Left lobe of liver (tissue), 2 donors: ENCODE results near the gene ANKRD60. TPM values are rescaled to one million over a fixed set of nuclear protein-coding genes. Genes with fewer than 3 reads are reported as not detected.

Source experiments
- ATAC-seq: fragments of 200-7000 bp; cut with Tn5 transposase; one replicate; pipeline ENCODE4 v1.9.1; 2020; ENCODE audit warnings: mild to moderate bottlenecking, moderate library complexity
- DNase-seq: peaks from one replicate; pipeline ENCODE4 v3.0.0-alpha.2; 2020; ENCODE audit warnings: low spot score
- total RNA-seq: library from RNA; stranded (reverse); gene quantifications from one replicate; pipeline ENCODE4 v1.2.1, GENCODE V29; 2021
- donor health status: DM: no; HTN: no; CAD: no; lungs with moderate emphysema.
- donor health status: DM: no; HTN: yes; CAD: no.

The ANKRD60 gene
- total RNA-seq, 1 donor from 2014 or later: not detected

DNA sequence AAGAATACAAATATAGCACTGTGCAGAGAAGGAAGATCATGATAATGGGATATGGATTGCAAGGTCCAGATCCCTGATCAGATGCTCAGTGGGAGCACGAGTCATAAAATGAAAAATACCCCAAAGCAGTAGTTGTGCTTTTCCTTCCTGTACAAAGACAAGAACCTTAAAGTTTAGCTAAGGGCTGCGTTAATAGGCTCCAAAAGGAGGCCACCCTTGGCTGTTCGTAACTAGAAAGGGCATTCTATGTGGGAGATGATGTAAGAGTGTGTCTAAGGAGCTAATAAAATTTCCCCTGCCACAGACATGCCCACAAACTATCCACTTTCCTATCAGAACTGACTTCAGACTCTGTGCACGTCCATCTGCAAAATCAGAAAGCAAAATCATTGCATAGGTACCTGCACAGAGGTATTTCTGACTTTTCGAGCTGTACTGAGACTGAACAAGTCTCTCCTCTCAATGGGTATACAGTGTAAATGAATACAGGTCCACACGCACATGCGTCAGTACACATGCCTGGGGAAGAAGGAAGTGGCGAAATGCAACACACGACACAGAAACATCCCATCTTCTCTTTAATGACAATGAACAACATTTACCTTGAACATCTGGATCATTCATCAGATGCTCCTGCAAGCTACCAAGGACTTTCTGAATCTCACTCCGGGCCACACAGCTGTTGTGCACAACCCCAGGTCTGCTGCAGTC is 16.9 kb upstream of the ANKRD60 start:
- no peak for DNase-seq
- ATAC-seq: no peak

- DNase-seq (no peak), ATAC-seq (no peak)
These were observed 16.1 kb upstream of the ANKRD60 start for GRCh38 chr20:58244517-58245030.

GRCh38 chr20:58243653-58244410 is 15.4 kb upstream of the ANKRD60 start:
- DNase-seq (no peak), ATAC-seq (no peak)

GRCh38 chr20:58242824-58243223 is 14.4 kb upstream of the ANKRD60 start:
- no peak for DNase-seq
- no peak for ATAC-seq

DNA sequence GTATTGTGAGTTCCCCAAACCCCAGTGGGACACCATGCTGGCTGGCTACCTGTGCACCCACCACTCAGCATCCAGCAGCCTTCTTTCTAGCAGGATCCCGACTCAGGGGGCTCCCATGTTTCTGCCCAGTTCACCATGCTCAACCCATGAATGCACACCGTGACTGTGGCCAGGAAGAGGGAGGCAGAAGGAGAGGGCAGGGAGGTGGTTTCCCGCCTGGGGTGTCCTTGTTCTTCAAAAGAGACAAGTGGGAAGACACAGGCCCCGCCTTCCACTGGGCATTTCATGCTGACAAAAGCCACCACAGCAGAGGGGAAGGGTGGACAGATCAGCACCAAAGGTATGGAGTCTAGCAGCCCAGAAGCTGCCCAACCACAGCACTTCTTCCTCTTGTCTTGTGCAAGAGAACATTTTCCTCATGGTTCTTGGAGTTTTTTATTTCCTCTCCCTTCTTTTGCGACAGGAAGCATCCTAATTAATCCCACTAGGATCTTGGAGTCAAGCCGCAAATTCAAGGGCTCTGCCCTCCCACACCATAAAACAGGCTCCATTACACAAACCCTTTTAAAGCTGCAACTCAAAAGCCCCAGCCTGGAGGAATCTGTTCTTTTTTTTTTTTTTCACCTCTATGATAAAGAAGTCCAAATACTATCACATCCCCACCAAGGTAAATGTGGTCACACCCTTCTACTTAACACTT is 13.5 kb upstream of the ANKRD60 start:
- ATAC-seq: no peak

GRCh38 chr20:58240471-58240870 is 12.0 kb upstream of the ANKRD60 start:
- ATAC-seq (no peak), DNase-seq (no peak)

More for the DNA sequence above, 13.5 kb upstream of the ANKRD60 start:
- DNase-seq: no peak

DNA sequence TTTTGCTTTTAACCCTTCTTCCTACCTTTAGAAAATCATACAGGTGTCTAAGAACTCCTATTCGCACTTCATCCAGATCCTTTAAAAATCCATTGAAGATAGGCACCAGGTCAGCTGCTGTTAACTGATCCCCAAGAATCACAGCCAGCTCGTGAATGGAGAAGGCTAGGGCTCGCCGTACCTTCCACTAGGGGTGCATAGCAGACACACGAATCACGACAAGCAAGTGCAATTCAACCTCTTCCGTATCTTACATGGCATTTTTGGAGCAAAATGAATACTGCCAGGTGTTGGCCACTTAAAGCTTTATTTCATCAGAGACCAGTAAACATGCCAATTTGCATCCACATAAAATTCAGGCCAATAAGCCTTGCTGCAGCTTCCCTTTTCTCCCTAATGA is 10.8 kb upstream of the ANKRD60 start:
- no peak for DNase-seq
- no peak for ATAC-seq

DNA sequence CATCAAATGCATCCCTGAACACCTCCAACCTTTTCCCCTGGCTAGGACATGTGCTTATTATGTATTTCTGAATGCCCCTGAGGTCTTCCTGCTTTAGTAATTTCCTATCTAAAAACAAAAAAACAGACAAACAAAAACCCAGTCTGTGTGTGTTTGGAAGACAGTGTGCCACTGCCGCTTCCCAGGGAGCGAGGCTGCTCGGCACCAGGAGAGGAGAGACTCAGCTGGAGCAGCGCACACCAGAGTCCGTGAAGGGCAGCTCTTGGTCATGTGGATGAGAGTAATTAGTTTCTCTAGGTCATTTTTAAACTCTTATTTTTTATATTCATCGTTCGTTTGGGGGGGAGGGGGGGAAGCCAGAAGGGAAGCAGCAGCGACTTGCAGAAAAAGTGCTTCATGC is 10.0 kb upstream of the ANKRD60 start:
- ATAC-seq (no peak), DNase-seq (no peak)

DNA sequence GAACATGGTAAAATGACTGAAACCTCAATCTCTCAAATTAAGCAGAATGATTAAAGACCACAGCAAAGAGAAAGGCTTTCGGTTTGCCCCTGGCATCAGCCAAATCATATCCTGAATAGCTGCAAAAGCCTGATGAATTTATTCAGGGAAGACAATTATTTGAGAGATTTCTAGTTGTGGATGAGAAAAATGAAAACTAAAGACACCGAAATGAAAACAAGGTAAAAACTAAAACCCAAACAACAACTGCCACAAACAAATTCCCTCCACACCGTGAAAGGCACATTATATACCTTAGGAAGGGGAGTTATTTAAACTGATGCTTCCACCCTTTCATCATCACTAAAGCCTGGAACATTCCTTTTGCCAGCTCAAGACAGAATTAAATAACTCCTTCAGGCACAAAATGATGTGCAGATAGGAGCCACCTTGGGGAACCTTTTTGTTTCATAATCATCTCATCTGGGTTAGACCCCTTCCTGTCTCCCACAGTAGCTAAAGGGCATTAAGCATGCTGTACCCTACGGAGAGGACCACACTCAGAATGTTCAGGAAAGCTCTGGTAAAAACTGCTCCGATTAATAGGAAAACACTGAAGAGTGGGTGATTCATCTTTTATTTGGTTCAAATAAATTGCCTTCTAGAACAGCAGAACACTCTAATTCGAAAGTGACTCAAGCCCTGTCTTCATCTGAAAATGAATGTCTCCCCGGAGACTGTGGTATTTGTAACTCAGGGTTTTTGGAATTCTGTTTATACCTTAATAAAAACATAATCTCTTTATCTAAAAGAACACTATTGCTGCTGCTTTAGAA is 9.1 kb upstream of the ANKRD60 start:
- DNase-seq (no peak), ATAC-seq (no peak)

DNA sequence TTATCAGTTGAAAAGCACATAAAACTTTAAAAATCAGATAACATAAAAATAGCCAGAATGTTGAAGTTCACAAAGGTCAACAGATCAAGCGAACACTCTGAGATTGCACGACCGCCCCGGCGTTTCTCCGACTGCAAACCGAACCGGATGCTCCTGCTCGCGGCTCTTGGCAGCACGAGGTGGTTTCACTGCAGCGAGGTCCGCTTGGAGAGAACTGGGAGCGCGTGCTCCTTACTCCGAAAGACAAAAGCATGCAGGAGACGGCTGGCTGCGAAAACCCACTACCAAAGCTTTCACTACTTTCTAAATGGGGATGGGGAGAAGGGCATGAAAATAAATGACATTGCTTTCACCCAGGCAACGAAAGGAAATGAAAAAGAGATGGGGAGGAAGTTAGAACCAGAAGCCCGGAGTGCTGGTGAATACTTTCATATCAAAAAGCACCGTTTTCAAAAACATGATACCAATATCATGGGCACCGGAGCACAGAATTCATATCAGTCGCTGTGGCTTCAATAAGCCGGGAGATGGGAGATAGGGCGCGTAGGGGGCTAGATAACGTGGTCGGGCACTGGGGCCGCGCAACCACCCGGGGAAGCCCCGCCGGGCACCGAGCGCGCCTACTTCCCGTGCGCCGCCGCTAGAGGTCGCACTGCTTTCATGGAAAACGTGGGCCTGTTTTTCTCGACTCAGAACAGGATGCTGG is 8.3 kb upstream of the ANKRD60 start:
- ATAC-seq (peak; percentile 98), DNase-seq (peak; percentile 74)

DNA sequence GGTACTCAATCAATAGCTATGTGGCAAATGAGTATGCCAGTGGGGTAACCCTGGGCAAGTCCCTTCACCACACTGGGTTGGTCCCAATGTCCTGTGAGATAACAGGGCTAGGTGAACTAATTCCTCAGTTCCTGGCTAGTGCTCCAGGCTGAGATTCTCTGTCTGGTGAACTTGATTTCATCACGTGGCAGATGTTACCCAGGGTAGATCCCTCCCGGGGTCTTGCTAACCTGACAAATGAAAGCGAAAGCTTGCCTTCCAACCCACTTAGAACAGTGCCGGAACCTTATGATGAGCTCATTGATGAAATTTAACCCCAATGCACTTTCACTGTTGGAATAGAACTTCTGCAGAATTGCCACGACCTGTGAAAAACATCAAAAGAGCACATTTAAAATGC is 6.6 kb upstream of the ANKRD60 start:
- no peak for ATAC-seq
- no peak for DNase-seq

- ATAC-seq: no peak
- DNase-seq: no peak
These were observed 5.6 kb upstream of the ANKRD60 start for GRCh38 chr20:58233881-58234528.

DNA sequence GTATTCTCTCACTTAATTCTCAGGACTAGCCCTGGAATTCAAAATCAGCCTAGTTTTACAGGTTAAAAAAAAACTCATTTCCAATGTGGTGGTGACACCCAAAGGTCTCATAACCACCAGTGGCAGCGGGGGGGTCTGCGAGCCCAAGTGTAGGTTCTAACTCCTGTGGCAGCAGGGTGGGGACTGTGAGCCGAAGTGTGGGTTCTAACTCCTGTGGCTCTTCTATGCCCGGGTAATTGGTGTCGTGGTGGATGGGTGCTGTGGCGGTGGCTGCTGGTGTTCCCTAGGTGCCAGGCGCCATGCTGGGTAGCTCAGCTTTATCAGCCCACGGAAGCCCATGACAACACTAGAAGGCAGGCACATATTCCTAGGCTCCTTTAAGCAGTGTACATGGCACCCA is 4.9 kb upstream of the ANKRD60 start:
- DNase-seq (no peak), ATAC-seq (no peak)

DNA sequence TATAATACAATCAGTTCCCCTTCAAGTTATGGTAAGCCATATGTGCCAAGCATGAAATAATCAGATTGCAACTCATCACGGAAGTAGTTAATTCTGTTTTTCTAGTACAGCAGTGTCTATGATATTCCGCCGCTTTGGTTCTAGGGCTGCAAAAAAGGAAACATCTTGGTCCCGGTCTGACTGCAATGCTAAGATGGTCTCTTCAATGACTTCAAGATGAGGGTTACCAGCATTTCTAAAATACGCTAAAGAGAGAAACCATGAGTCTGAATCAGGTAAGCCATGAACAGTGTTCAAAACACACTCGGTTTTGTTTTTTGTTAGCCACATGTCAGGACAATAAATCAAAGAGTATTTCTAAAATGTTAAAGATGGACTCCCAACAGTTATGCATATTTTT is 3.2 kb upstream of the ANKRD60 start:
- ATAC-seq: no peak
- no peak for DNase-seq

DNA sequence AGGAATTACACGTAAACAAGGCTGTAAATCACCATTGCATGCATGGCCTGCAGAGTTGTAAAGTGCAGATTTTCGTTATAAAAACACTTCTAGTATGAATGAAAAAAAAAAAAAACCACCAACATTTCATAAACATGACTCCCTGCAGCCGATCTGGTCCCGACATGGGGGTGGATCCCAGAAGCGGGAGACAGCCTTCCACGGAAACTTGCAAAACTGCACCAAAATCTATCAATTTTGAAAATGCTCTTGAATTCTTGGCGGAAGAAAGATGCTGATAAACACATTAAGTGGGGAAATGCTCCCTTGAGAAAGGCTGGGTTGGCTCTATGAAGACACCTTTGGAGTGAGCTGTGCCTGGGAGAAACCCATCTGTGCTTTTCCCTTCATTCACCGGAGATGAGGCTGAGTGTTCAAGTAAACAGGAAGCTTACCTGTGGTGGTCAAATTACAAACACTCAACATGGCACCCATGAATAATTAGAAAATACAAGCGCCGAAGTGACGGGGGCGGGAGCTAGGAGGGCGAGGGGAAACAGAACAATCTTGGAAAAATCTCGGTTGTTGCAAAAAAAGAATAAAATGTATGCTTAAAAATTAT is 845 bp upstream of the ANKRD60 start:
- ATAC-seq: no peak
- no peak for DNase-seq

DNA sequence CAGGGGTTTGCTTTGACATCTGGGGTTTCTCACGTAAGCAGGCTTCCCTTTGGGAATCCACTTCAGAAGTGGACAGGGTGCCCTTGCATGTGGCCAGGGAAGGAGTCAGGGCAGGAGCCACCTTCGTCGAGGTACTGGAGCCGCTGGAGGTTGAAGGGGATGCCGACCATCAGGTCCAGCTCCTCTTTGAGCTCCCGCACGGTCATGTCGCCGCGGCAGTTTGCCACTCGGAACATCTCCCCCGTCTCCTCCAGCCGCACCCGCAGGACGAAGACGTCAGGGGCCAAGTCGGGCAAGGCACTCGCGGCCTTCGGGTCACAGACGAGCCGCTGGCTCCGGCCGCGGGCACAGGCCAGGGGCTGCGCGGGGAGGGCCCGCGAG is 360 bp downstream of the ANKRD60 start:
- DNase-seq: no peak
- no peak for ATAC-seq

- DNase-seq (no peak), ATAC-seq (no peak)
These were observed 906 bp downstream of the ANKRD60 start for GRCh38 chr20:58227391-58228102.

DNA sequence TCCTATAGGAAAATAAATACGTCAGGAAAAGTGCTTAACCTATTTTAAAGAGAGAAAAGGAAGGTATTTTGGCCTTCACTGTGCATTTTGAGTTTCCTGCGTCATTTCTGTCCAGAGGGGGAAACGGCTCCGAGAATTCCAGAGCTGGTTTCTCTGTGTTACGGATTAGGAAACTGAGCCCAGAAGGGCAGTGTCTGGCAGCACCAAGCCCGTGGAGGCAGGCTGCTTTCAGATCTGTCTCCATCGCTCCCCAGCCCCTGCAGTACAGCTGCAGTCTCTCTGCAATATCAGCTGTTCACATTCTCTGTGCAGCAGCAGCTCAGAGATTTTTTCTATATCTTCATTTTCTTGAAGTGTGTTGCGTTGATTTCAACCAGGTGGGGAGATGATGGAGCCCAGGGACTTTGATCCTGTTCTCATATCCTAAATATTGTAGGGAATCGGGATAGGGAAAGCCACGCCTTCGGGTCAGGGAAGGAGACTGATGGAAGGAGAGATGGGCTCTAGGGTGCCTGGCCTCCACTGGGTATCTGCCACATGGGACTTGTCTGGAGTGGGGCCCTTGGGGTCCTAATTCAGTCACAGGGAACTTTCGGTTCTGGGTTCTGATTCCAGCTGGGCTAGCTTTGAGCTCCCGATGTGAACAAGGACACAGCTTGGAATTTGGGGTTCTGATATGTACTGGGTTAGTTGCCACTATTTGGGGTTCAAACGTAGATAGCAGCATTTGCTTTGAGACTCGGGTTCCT is 2.8 kb downstream of the ANKRD60 start:
- DNase-seq (no peak), ATAC-seq (no peak)
